22Rv1 (cell line): ENCODE results near the gene AP1S3.

Experiments used
- H3K27ac ChIP-seq: fragments of 450-650 bp; 2 replicates; pipeline ENCODE4 v1.5.1; 2017
- ZFX ChIP-seq: fragments of 450-650 bp; IDR thresholded peaks from 2 replicates; pipeline ENCODE4 v1.6.1; 2017; ENCODE audit warnings: antibody characterized with exemption, borderline replicate concordance
- TF ChIP-seq, protein P1 (sequence below): fragments of 450-650 bp; IDR thresholded peaks from 2 replicates; pipeline ENCODE4 v1.5.1; 2017; ENCODE audit warnings: mild to moderate bottlenecking

Gene AP1S3

DNA sequence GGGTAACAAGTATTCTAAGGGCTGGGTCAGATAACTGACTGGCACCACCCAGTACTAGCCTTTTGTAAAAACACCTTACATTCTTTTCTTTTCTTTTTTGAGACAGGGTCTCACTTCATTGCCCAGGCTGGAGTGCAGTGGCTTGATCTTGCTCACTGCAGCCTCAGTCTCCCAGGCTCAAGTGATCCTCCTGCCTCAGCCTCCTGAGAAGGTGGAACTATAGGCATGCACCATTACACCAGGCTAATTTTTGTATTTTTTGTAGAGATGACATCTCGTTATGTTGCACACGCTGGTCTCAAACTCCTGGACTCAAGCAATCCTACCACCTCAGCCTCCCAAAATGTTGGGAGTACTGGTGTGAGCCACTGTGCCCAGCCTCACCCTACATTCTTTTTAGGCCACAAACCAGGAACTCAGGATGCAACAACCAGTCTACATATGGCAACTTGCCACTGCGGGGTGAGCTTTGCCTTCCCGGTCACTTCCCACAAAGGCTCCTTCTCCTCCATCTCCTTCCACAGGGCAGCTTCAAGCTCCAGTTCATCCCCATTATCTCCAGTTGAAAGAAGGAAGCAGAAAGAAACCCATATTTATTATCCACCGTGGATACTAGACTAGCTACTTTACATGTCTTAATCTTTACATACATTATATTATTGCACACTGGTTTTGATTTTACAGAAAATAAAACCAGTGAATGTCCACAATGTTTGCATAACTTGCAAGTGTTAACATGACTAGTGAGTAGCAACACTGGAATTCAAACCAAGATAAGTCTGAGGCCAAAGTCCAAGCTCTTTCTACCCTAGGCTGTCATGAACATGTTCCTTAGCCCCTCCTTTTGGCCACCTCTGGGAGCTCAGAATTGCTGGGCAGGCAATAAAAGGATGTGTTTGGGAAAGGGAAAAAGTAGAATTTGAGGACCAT lies 23.7 kb upstream of the AP1S3 start:
- no peak for TF ChIP-seq ZFX
- TF ChIP-seq, protein P1, sequence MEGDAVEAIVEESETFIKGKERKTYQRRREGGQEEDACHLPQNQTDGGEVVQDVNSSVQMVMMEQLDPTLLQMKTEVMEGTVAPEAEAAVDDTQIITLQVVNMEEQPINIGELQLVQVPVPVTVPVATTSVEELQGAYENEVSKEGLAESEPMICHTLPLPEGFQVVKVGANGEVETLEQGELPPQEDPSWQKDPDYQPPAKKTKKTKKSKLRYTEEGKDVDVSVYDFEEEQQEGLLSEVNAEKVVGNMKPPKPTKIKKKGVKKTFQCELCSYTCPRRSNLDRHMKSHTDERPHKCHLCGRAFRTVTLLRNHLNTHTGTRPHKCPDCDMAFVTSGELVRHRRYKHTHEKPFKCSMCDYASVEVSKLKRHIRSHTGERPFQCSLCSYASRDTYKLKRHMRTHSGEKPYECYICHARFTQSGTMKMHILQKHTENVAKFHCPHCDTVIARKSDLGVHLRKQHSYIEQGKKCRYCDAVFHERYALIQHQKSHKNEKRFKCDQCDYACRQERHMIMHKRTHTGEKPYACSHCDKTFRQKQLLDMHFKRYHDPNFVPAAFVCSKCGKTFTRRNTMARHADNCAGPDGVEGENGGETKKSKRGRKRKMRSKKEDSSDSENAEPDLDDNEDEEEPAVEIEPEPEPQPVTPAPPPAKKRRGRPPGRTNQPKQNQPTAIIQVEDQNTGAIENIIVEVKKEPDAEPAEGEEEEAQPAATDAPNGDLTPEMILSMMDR: peak; percentile 38
- H3K27ac ChIP-seq: peak overlapping the region; percentile 73

DNA sequence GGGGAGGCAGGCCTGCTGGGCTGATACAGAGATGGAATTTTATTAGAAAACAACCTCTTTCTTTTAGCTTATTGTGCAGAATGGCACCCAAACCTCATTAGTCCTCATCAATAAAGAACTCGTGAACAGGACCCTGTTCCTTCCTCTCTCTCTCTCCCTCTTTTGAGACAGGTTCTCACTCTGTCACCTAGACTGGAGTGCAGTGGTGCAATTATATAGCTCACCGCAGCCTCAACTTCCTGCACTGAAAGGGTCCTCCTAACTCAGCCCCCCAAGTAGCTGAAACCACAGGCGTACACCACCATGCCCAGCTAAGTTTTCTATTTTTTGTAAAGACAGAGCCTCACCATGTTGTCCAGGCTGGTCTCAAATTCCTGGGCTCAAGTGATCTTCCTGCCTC lies 21.7 kb upstream of the AP1S3 start:
- TF ChIP-seq, protein P1: no peak
- TF ChIP-seq ZFX: no peak
- H3K27ac ChIP-seq: no peak overlapping the region

DNA sequence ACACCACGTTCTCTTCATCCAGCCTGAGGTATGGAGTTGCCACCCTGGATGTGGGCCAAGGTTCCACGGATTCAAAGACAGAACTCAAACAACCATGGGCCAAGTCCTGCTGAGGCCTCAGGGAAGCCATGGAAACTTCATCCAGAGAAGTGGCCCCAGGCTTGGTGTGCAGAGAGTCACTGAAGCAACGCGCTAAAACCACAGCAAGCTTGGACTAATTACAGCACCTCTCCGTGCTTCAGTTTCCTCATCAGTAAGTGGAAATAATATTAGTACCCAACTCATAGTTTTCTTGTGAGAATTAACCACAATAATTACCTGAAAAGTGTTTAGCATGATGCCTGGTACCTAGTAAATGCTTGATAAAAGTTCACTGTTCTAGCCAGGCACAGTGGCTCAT lies 19.2 kb upstream of the AP1S3 start:
- TF ChIP-seq, protein P1: no peak
- TF ChIP-seq ZFX: no peak
- H3K27ac ChIP-seq: no peak overlapping the region

DNA sequence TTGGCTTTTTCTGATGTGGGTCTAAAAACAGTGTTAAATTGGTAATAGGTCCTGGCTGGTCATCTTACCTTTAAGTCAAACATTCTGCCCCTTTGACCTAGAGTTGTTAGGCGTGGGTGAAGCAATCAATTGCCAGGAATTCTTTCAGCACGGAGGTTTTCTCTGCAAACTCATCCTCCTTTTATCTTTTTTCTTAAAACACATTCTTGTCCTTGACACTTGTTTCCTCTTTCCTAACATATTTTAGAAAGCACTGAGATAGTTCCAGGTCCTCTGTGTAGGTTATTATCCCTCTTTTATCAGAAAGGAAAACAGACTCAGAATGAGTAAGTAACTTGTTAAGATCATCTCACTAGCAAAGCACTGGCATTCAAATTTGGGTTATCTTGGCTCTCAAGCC lies 18.6 kb upstream of the AP1S3 start:
- H3K27ac ChIP-seq: no peak overlapping the region
- TF ChIP-seq, protein P1: no peak
- TF ChIP-seq ZFX: no peak

DNA sequence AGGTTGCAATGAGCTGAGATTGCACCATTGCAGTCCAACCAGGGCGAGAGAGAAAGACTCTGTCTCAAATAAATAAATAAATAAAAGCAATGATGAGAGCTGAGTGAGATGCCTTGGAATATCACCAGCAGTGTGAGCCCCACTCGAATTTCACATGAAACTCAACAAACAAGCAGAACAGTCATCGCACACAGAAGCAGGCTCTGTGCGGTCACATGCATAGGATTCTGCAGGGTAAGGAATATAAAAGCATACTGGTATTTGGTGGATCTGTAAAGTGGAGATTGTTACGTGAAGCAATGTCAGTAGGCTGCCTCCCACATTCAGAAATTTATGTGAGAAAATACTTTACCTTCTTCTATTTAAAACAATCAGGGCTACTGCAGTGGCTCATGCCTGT lies 18.0 kb upstream of the AP1S3 start:
- TF ChIP-seq, protein P1: no peak
- TF ChIP-seq ZFX: no peak

DNA sequence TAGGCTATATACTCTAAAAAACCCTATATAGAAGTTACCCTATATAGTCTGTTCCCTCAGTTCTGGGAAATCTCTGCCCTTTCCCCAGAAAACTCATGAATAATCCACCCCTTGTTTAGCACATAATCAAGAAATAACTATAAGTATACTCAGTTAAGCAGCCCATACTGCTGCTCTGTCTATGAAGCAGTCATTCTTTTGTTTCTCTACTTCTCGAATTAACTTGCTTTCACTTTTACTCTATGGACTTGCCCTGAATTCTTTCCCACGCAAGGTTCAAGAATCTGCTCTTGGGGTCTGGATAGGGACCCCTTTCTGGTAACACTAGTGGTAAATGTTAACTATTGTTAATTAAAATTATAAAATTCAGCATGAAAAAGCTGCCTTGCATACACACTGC lies 17.4 kb upstream of the AP1S3 start:
- H3K27ac ChIP-seq: no peak overlapping the region
- TF ChIP-seq, protein P1: no peak
- no peak for TF ChIP-seq ZFX

More for the DNA sequence above, 18.0 kb upstream of the AP1S3 start:
- H3K27ac ChIP-seq: no peak overlapping the region

DNA sequence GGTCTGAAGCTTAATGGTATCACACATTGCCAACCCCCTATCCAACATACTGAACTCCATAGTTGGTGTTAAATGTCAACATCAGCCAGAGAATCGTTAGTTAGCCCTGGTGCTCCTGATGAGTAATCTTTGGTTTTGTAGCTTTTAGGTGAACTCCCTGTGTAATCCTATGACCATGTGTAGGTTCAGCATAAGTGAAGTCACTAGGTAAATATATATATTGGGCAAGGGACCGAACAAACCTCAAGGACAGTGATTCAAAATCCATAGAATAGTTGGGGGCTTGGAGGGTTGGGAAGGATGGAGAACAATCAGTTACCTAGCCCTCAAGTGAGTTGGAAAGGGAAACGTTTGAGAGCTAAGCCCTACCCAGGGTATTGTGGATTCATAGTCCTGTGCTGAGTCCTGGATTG lies 16.0 kb upstream of the AP1S3 start:
- no peak overlapping the region for H3K27ac ChIP-seq
- TF ChIP-seq, protein P1: no peak
- TF ChIP-seq ZFX: no peak
